ENCODE results near the gene WDR37.
"Not testable (repeated sequence)": the region's sequence is repeated elsewhere in the genome, so short reads cannot be mapped to it uniquely, and the experiment has no call there.

The WDR37 gene

GRCh38 chr10:1149793-1150637 lies 93.8 kb downstream of the WDR37 start:
- DNase-seq (ENCODE audit: low read depth in 2 of 3, low spot score in 2 of 3), result no peak

DNA sequence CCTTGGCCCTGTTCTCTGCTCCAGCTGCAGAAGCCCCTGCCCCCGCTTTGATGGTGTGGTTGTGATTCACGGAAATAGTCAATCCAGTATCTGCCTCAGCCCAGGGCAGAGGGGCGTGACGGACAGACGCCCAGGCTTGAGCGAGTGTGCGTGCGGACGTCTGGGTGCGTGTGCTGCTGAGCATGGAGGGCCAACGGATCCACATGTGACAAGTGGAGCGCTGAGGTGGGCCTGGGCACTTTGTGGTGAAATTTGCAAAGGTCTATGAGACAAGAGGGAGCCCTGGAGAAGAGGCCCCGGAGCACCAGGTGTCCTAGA lies 94.4 kb downstream of the WDR37 start:
- no peak for DNase-seq (ENCODE audit: low read depth in 2 of 3, low spot score in 2 of 3)

DNA sequence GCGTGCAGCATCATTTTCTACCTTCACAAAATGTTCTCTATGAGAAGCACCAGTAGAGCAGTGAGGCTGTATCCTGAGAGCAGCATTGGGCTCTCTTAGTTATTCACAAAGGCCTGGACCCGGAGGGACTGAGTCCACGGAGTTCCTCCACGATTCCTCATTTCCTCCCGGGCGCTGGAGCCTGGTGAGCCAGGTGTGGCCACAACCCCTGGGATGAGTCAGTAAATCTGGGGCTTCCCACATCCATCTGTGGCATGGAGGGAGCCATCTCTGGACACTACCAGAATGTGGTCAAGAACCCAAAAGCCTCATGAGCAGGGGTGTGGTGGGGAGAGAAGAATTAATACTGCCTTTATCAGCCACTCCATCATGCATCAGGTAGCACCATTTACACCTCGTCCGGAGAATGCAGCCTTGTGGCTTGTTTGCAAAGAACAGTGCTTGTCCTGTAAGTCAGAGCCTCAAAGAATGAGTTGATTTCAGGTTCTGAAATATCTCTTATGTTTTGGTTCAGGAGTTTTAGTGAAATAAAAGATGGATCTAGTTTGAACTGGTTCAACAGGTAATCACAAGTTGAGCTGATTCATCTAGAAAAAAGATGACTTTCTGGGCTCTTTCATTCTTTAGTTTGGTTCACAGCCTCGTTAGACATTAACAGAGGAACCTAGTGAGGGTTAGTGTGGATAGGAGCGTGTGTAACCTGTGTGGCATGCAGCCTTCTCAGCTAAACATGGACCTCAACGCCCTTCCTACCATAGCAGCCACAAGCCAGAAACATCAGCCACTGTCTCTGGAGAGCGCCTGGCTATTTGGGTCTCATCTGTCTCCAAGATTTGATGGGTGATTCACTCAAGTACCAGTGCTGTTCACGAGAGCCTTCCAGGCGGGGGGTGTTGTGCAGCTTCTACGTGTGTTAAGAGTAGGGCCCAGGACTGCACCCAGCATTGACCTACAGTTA lies 95.2 kb downstream of the WDR37 start:
- no peak for DNase-seq (ENCODE audit: low read depth in 2 of 3, low spot score in 2 of 3)

DNA sequence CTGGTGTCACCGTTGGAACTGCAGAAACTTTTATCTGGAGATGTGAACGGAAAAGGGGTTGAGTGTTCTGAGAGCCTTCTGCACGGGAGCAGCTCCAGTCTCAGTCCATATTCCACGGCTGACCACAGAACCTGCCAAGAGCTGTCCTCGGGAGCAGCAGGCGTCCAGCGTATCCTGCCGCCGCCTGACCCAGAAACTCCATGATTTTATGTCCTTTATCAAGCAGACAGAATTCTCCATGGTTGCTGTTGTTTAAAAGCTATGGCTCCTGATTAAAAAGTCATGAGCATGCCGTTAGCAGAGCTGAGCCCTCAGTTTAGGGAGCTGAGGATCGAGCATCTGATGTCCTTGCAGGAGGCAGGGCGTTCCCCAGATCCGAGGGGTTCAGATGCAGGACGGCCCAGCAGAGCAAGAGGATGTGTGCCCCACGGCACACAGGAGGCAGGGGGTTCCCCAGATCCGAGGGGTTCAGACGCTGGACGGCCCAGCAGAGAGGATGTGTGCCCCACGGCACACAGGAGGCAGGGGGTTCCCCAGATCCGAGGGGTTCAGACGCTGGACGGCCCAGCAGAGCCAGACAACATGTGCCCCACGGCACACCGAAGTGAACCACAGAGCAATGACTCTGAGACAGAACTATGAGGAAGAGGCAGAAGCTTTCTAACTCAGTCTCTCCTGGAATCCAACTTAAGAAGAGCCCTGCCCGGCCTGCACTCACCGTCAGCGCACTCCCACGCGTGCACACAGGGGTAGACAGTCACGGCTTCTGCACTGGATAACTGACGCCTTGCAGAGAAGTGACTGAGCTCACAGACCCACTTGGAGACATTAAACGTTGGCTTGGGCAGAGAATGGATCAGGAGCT lies 96.4 kb downstream of the WDR37 start:
- DNase-seq (ENCODE audit: low read depth in 2 of 3, low spot score in 2 of 3), result no peak

- no peak for DNase-seq (ENCODE audit: low read depth in 2 of 3, low spot score in 2 of 3)
Observed at GRCh38 chr10:1153251-1153763, 97.1 kb downstream of the WDR37 start.

- no peak for DNase-seq (ENCODE audit: low read depth in 2 of 3, low spot score in 2 of 3)
Observed at GRCh38 chr10:1153805-1154351, 97.7 kb downstream of the WDR37 start.

DNA sequence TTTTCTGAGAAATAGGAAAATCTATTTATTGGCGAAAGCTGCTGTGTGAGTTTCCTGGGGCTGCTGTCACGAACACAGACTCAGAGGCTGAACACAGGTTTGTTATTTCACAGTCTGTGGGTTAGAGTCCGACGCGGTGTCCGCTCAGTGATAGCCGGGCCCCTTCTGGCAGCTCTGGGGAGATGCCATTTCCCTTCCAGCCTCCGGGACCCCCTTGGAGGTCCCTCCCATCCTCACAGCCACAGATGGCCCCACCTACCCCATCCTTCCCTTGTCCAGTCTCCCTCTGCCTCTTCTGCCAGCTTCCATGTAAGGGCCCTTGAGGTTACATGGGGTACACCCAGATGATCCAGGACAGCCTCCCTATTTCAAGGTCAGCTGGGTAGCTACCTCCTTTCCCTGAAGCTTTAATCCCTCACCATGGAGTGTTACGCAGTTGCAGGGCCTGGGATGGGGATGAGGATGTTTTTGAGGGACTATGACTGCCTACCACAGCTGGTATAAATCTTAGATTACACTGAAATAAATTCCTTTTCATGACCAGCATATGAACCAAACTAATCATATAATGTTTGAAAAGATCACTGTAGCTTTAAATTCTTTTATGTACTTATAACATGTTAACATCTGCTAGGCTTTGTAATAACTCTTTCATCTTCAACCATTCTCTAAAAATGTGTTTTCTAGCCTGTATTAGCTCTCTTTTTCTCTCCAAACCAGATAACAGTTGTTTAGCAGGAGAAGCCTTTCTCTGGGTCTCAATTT lies 98.5 kb downstream of the WDR37 start:
- DNase-seq (ENCODE audit: low read depth in 2 of 3, low spot score in 2 of 3), result no peak

GRCh38 chr10:1155791-1156615 lies 99.8 kb downstream of the WDR37 start:
- no peak for DNase-seq (ENCODE audit: low read depth in 2 of 3, low spot score in 2 of 3)

DNA sequence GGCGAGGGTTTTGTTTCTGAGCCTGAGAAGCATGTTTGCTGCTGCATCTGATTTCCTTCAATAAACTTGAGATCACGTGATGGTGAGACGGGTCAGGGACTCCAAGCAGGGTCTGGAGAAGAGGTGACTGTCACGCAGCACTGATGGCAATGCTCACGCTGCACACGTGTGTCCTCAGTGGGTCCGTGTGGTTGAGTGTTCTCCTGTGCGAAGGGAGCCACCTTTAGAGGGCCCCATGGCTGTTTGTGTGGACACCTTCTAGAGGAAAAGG lies 100.4 kb downstream of the WDR37 start:
- DNase-seq (ENCODE audit: low read depth in 2 of 3, low spot score in 2 of 3), result no peak

DNA sequence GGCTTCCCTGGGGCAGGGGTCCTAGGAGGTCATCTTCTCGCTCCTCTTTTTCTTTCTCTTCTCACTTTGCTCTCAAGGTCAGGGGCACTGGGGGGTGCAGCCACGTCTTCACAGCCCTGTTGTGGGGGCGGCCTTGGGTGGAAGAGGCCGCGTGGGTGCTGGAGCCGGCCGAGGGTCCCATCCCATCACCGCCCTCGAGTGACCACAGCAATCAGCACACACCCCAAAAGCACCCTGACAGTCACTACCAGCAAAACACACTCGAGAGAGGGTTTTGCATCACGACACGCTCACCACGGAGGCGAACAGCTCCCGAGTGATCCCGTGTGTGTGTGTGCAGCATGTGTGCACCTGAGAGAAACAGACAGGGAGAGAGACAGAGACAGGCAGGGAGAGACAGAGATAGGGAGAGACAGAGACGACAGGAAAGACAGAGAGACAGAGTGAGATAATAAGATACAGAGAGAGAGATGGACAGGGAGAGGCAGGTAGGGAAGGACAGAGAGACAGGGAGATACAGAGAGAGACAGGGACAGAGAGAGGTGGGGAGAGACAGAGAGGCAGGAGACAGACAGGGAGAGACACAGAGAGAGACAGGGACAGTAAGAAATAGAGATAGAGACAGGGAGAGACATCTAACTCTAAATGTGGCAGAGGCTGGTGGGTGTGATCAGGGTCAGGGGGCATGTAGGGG lies 100.9 kb downstream of the WDR37 start:
- no peak for DNase-seq (ENCODE audit: low read depth in 2 of 3, low spot score in 2 of 3)

DNA sequence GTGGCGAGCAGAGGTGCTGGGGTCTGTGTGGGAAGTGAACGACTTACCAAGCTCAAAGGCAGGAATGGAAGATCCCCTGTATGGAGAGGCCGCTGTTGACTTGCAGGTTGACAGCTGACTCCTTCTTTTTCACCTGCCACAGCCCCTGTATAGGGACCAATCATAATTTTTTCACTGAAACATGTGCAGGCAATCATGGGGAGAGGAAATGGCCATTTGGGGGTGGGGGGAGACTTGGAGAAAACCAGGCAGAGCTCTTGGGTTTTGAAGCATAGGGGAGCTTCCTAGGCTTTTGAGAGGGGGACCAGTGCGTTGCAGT lies 101.4 kb downstream of the WDR37 start:
- DNase-seq (ENCODE audit: low read depth in 2 of 3, low spot score in 2 of 3), result no peak

DNA sequence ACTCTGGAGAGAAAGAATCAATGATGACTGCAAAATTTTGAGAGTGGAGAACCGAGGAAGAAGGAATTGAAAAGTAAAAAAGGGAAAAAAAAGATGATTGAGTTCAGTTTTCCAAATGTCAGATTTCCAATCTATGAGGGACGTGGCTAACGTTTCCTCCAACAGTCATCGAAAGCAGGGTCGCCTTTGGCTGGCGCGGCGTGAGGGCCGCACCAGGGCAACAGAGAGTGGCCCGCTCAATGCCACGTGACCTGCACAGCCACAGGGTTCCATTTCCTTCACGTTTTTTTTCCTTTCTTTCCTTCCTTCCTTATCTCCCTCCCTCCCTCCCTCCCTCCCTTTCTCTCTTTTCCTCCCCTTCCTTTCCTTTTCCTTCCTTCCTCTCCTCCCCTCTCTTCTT lies 101.9 kb downstream of the WDR37 start:
- no peak for DNase-seq (ENCODE audit: low read depth in 2 of 3, low spot score in 2 of 3)

- not testable (repeated sequence) for DNase-seq (ENCODE audit: low read depth in 2 of 3, low spot score in 2 of 3)
Observed at GRCh38 chr10:1158536-1158935, 102.4 kb downstream of the WDR37 start.

DNA sequence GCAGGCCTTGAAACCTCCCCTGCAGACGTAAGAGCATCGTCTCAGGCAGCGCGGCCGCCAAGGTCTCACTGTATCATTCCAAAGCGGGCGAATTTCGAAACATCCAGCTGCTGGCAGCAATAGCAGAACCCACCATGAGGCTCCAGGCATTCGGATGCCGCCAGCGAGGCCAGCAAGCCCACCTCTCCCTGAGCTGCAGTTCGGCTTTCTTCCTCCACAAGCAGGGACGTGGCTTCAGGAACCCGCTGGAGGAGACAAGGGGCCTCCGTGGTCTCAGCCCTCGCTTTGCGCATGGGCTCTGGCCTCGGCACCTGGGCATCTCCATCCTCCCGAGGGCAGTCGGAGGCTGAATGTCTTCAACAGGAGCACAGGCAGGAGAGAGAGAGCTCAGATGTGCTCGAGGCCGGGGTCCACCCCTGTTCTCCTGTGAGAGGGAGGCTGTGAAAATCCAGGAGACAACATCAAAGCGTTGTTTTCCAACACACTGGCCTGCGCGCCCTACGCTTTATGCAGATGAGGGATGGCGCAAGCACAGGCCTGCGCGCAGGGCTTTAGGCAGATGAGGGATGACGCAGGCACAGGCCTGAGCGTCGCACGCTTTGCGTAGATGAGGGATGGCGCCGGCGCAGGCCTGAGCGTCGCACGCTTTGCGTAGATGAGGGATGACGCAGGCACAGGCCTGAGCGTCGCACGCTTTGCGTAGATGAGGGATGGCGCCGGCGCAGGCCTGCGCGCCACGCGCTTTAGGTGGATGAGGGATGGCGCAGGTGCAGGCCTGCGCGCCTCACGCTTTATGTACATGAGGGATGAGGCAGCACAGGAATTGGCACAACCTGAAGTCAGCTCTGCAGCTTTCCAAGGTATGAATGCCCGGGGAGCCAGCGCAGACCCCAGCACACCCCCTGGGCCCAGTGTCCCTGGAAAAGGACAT lies 103.2 kb downstream of the WDR37 start:
- no peak for DNase-seq (ENCODE audit: low read depth in 2 of 3, low spot score in 2 of 3)

DNA sequence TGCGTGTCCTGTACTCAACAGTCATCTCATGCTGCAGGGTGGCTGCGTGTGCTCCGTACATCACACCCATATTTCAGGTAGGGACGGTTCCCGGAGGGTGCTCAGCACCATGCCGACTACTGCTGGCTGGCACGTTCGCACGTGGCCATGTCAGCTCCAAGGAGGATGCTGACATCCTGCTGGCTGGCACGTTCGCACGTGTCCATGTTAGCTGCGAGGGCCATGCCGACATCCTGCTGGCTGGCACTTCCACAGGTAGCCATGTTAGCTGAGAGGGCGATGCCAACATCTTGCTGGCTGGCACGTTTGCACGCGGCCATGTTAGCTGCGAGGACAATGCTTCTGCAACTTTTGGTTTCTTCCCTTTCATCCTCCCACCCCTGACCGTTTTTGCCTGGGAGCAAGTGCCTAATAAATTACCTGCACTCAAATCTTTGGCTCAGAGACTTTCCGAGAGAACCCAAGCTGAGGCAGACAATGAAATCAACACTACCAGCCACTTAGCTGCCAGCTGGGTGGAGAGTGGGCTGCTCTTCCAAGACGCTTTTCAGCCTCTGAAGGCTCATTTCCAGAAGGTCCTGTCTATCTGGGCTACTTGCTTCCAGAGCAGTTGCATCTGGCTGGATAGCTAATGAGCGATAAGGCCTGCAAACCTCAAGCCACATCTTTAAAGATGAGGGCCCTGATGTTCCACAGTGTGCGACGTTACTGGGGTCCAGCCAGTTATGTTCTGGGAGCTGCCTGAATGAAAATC lies 104.6 kb downstream of the WDR37 start:
- no peak for DNase-seq (ENCODE audit: low read depth in 2 of 3, low spot score in 2 of 3)

- DNase-seq (ENCODE audit: low read depth in 2 of 3, low spot score in 2 of 3), result not testable (repeated sequence)
Observed at GRCh38 chr10:1161315-1161673, 105.1 kb downstream of the WDR37 start.

- DNase-seq (ENCODE audit: low read depth in 2 of 3, low spot score in 2 of 3), result no peak
Observed at GRCh38 chr10:1162481-1163203, 106.5 kb downstream of the WDR37 start.

Measured in activated CD8-positive, alpha-beta memory T cell treated with anti-CD3 and anti-CD28 coated beads for 48 hours (primary cell).